Stomach (tissue), 9 donors: ENCODE measurements around the gene ZDHHC8. TPM values are rescaled to one million over a fixed set of nuclear protein-coding genes. Genes with fewer than 3 reads are reported as not detected.

Source experiments
- DNase-seq, 2 donors: peaks; one replicate each; pipeline versions ENCODE4 v3.0.0 to v3.0.0-alpha.2; 2013 to 2019
- H3K27ac ChIP-seq, 5 donors: fragments of 200-600 bp in 4 of 5; sonication (generic) in 4 of 5; one replicate each; pipeline ENCODE4 v1.5.1; 2013 to 2019; ENCODE audit warnings: mild to moderate bottlenecking in 1 of 5, moderate library complexity in 1 of 5
- H3K27me3 ChIP-seq, 3 donors: fragments of 200-600 bp; sonication (generic); one replicate each; pipeline ENCODE4 v1.5.1; 2017 to 2019; ENCODE audit warnings: mixed run types in 1 of 3
- H3K36me3 ChIP-seq, 4 donors: fragments of 200-600 bp; sonication (generic); 1 replicate in 3 of 4; 2 replicates in 1 of 4; pipeline ENCODE4 v1.5.1; 2016 to 2019
- H3K4me1 ChIP-seq, 4 donors: fragments of 200-600 bp; sonication (generic); one replicate each; pipeline ENCODE4 v1.5.1; 2016 to 2019
- H3K4me3 ChIP-seq, 4 donors: fragments of 200-600 bp; sonication (generic) in 3 of 4; one replicate each; pipeline ENCODE4 v1.5.1; 2016 to 2019; ENCODE audit warnings: mild to moderate bottlenecking in 1 of 4
- H3K9me3 ChIP-seq, 4 donors: fragments of 200-600 bp; sonication (generic); one replicate each; pipeline ENCODE4 v1.5.1; 2016 to 2019
- CTCF ChIP-seq, 7 experiments: fragments of 450-650 bp in 4 of 7; fragments of 200-600 bp in 3 of 7; sonication (generic) in 3 of 7; IDR thresholded peaks; one replicate each; pipeline ENCODE4 v1.5.1; 2016 to 2019; ENCODE audit warnings: antibody characterized with exemption in 7 of 7, control low read depth in 2 of 7, mild to moderate bottlenecking in 1 of 7
- EP300 ChIP-seq: sonication (generic); formaldehyde crosslinking; IDR thresholded peaks from one replicate; pipeline ENCODE4 v1.6.1; 2017; ENCODE audit warnings: antibody characterized with exemption
- POLR2A ChIP-seq, 4 donors: fragments of 450-650 bp; IDR thresholded peaks; one replicate each; pipeline ENCODE4 v1.6.1; 2016; ENCODE audit warnings: antibody characterized with exemption in 4 of 4, control low read depth in 2 of 4, mild to moderate bottlenecking in 1 of 4, moderate library complexity in 1 of 4
- POLR2AphosphoS5 ChIP-seq, 3 donors: sonication (generic); formaldehyde crosslinking; IDR thresholded peaks; one replicate each; pipeline ENCODE4 v1.6.1; 2016; ENCODE audit warnings: antibody characterized with exemption in 3 of 3
- WGBS, 5 donors: extraction: QIAGEN DNeasy Blood & Tissue Kit in 3 of 5; methylation state at CpG; one replicate each; pipeline versions ENCODE4 v1.1.5 to v1.1.7; 2013 to 2018; 5-methylcytosine and 5-hydroxymethylcytosine counted together
- intact Hi-C: fragments of 100-400 bp; cut with DNase I; formaldehyde crosslinking; loops from one replicate; pipeline ENCODE4 v1.15.1; 2023; ENCODE audit warnings: low total_unique reads
- polyA plus RNA-seq, 3 donors: library from polyadenylated mRNA; stranded (reverse); fragments of 200-250 nt; gene quantifications; one replicate each; pipeline ENCODE4 v1.2.3, GENCODE V29; 2013
- total RNA-seq, 5 donors: library from RNA; depleted of rRNA; stranded (reverse); fragments of >200 nt; gene quantifications; one replicate each; pipeline versions ENCODE4 v1.1.0 to v1.2.3, GENCODE V29; 2014 to 2016
- donor health status: healthy with polysubstance abuse.
- donor health status: Bipolar disorder and iron deficiency.
- donor health status: healthy.

Gene ZDHHC8
- total and polyA plus RNA-seq, 8 donors: 3.2 to 228 (median 18.7) TPM

GRCh38 chr22:20186183-20186870 is 54.7 kb downstream of the ZDHHC8 start:
- peaks cover 0 to 26% (median 0%) of the 10 kb centered on the region in 3 donors for H3K27me3 ChIP-seq
- no peak overlapping the region for H3K4me3 ChIP-seq
- 53 to 64% (median 60%) methylated on average over 9 to 10 of the region's 10 CpGs for WGBS, 5 donors
- H3K9me3 ChIP-seq: no peaks in the 10 kb centered on the region
- TF ChIP-seq CTCF (IDR thresholded peaks at IDR 0.05): no peak
- no peak for TF ChIP-seq POLR2AphosphoS5 (IDR thresholded peaks at IDR 0.05)
- TF ChIP-seq POLR2A (IDR thresholded peaks at IDR 0.05): no peak
- no peak for TF ChIP-seq EP300
- no peak for DNase-seq
- H3K27ac ChIP-seq: no peak overlapping the region
- no peaks in the 10 kb centered on the region for H3K36me3 ChIP-seq
- intact Hi-C loops: no loop called here
- H3K4me1 ChIP-seq: no peaks in the 10 kb centered on the region

- H3K9me3 ChIP-seq: no peaks in the 10 kb centered on the region
- DNase-seq: no peak
- intact Hi-C loops: no loop called here
- H3K4me1 ChIP-seq: no peaks in the 10 kb centered on the region
- no peak overlapping the region for H3K4me3 ChIP-seq
- H3K27me3 ChIP-seq: peaks cover 0 to 26% (median 0%) of the 10 kb centered on the region in 3 donors
- TF ChIP-seq EP300 (no peak), POLR2AphosphoS5 (IDR thresholded peaks at IDR 0.05) (no peak), CTCF (IDR thresholded peaks at IDR 0.05) (no peak), POLR2A (IDR thresholded peaks at IDR 0.05) (no peak)
- H3K27ac ChIP-seq: no peak overlapping the region
- 46 to 69% (median 48%) methylated on average over 12 to 14 of the region's 14 CpGs for WGBS, 5 donors
- no peaks in the 10 kb centered on the region for H3K36me3 ChIP-seq
Observed at GRCh38 chr22:20186871-20187546, 55.4 kb downstream of the ZDHHC8 start.

- Histone ChIP-seq H3K27me3 (peaks cover 0 to 26% (median 0%) of the 10 kb centered on the region in 3 donors), H3K9me3 (no peaks in the 10 kb centered on the region), H3K4me3 (no peak overlapping the region), H3K36me3 (no peaks in the 10 kb centered on the region), H3K4me1 (no peaks in the 10 kb centered on the region), H3K27ac (no peak overlapping the region)
- TF ChIP-seq POLR2AphosphoS5 (IDR thresholded peaks at IDR 0.05) (no peak), POLR2A (IDR thresholded peaks at IDR 0.05) (no peak), CTCF (IDR thresholded peaks at IDR 0.05) (no peak), EP300 (no peak)
- DNase-seq: no peak
- WGBS, 5 donors: 81 to 93% (median 91%) methylated on average over 9 to 12 of the region's 12 CpGs
- intact Hi-C loops: no loop called here
Observed at GRCh38 chr22:20187777-20188566, 56.4 kb downstream of the ZDHHC8 start.

GRCh38 chr22:20188567-20188877 is 56.9 kb downstream of the ZDHHC8 start:
- 88 to 98% (median 95%) methylated on average over 3 to 6 of the region's 6 CpGs for WGBS, 5 donors
- no peak overlapping the region for H3K27ac ChIP-seq
- intact Hi-C loops: no loop called here
- no peak overlapping the region for H3K4me3 ChIP-seq
- DNase-seq: no peak
- H3K27me3 ChIP-seq: peaks cover 0 to 21% (median 0%) of the 10 kb centered on the region in 3 donors
- no peaks in the 10 kb centered on the region for H3K36me3 ChIP-seq
- no peaks in the 10 kb centered on the region for H3K4me1 ChIP-seq
- TF ChIP-seq POLR2A (IDR thresholded peaks at IDR 0.05) (no peak), CTCF (IDR thresholded peaks at IDR 0.05) (no peak), EP300 (no peak), POLR2AphosphoS5 (IDR thresholded peaks at IDR 0.05) (no peak)
- no peaks in the 10 kb centered on the region for H3K9me3 ChIP-seq
